Ectodermal cell (in vitro differentiated cells): ENCODE measurements around the gene SLCO2A1.

Source experiments
- H3K27ac ChIP-seq: 2 replicates; pipeline ENCODE4 v1.7.0; 2013; ENCODE audit warnings: mild to moderate bottlenecking, low read depth, low read length; ENCODE audit not compliant: insufficient read depth, poor library complexity, severe bottlenecking
- H3K27me3 ChIP-seq: 2 replicates; pipeline ENCODE4 v1.7.0; 2013; ENCODE audit warnings: mild to moderate bottlenecking, low read length; ENCODE audit not compliant: insufficient read depth, control insufficient read depth, poor library complexity, severe bottlenecking
- H3K36me3 ChIP-seq: one replicate; pipeline ENCODE4 v1.7.0; 2013; ENCODE audit warnings: low read length; ENCODE audit not compliant: control insufficient read depth, insufficient read depth
- H3K4me1 ChIP-seq: one replicate; pipeline ENCODE4 v1.7.0; 2013; ENCODE audit warnings: low read length; ENCODE audit not compliant: control insufficient read depth, insufficient read depth
- H3K4me3 ChIP-seq: 2 replicates; pipeline ENCODE4 v1.7.0; 2013; ENCODE audit warnings: low read depth, low read length, control low read depth; ENCODE audit not compliant: insufficient read depth
- H3K9me3 ChIP-seq: 2 replicates; pipeline ENCODE4 v1.7.0; 2013; ENCODE audit warnings: mild to moderate bottlenecking, low read length, moderate library complexity; ENCODE audit not compliant: control insufficient read depth
- WGBS, 2 experiments: methylation state at CpG; one replicate each; pipeline ENCODE4 v1.1.7; 2013; ENCODE audit warnings: missing lambda C conversion rate in 2 of 2; 5-methylcytosine and 5-hydroxymethylcytosine counted together

The SLCO2A1 gene

DNA sequence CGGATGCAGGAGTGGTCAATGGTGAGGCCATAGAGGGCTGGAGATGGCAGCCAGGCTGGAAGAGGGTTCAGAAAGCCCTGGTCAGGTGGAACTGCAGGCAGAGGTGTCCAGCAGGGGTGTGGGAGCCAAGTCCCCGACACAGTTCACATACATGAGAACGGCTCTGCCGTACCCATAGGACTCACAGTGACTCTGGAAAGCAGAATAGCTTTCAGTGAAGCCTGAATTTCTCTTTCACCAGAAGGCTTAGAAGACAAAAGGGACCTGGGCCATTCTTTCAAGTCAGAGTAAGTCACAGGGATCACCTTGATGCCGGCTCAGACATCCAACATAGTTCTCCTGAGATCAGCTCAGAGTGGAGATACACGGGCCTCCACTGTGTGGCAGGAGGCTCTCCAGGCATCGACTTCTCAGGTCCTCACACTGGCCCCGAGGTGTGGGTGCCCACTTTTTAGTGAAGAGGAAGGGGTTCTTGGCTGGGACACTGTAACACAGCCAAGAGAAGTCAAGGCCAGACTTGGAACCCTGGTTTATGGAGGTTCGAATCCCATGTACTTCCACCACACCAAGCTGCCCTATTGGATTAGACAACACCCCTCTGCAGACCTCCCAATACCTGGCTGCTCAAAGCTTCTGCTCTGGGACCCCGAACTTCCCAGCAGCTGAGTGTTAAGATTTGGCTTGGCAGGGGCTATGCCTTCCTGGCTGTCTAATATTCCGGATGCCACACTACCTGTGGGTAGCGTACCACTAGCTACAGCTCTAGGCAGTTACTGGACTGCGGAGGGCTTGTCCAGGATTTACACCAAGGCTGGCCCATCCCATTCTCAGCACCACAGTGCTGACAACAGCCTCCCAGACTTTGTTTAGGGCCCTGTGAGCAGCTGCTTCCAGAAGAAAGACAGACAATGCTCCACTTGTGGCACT is 93.6 kb downstream of the SLCO2A1 start:
- Histone ChIP-seq H3K27me3 (no peaks in the 10 kb centered on the region), H3K4me3 (no peak overlapping the region), H3K4me1 (no peaks in the 10 kb centered on the region), H3K36me3 (no peaks in the 10 kb centered on the region), H3K27ac (no peak overlapping the region), H3K9me3 (no peaks in the 10 kb centered on the region)
- WGBS, 2 experiments = 92 to 94% methylated on average over 13 of the region's 13 CpGs

DNA sequence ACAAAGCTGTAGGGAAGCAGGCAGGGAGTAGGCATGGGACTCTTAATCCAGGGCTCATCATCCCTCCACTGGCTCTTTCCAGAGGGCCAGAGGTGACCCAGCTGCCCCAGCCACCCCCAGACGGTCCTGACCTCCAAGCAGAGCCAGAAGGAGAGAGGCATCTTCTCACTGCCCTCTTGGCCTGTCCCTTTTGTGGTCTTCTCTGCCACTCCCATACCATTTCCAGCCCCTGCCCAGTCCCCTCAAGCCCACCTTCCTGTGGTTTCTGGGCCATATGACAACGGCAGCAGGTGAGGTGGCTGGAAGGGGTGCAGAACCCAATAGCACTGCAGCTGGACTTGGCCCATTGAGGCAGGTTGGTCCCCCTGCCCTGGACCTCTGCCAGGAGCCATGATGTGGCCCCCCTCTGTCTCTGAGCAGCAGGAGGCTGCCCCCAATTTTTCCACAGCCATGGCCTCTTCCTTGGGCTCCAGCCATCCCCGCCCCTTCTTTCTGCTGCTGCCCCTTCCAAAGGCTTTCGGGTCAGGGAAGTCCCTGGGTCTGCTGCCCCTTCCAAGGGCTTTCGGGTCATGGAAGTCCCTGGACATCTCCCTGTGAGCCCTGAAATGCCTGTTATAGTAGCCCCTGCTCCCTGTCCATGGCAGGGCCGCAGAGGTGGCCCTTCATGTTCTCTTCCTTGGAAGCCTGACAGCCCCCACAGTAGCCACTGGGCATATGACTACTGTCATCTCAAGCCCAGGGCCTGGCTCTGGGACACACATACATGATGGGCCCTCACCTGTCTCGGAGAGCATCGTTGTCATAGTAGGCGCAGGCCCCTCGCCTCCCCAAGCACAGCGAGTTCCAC is 94.5 kb downstream of the SLCO2A1 start:
- Histone ChIP-seq H3K36me3 (no peaks in the 10 kb centered on the region), H3K27me3 (no peaks in the 10 kb centered on the region), H3K4me3 (no peak overlapping the region), H3K27ac (no peak overlapping the region), H3K9me3 (no peaks in the 10 kb centered on the region), H3K4me1 (no peaks in the 10 kb centered on the region)
- WGBS, 2 experiments = 90% methylated on average over 11 of the region's 11 CpGs

DNA sequence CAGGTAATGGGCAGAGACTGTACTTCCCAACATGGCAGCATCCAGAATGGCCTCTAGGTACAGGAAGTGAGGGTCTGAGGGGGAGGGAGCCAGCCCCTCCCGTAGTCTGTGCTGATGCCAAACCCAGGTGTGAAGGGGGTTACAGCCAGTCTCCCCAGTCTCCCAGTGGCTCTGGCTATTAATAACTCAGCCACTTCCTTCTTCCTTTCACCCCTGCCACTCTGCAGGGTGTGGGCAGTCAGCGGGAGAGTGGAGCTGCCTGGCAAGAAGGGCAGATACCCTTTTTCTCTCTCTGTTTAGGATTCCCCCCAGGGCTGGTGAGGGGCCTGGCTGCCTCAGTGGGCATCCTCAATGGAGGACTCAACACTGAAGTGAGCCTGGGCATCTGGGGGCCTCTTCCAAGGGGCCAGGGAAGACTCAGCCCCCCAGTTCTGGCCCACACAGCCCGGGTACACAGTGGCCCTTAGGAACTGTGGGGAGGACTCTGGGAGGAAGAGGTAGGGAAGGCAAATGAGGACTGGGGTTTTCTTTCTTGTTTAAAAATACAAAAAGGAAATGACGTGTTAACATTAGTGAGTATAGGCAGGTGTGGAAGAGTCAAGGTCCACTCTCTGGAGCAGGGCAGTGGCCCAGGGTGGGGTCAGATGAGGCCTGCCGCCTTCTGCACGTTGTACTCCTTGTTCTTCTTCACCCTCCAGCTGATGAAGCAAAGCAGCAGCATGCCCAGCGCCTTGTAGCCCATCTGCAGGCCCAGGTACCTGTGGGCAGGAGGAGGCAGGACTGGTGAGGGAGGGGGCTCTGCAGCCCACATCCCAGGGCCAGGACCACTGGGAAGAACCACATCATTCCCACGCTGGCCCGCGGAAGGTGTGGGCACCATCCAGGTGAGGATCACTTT is 95.4 kb downstream of the SLCO2A1 start:
- Histone ChIP-seq H3K4me1 (no peaks in the 10 kb centered on the region), H3K27ac (no peak overlapping the region), H3K27me3 (no peaks in the 10 kb centered on the region), H3K9me3 (no peaks in the 10 kb centered on the region), H3K36me3 (no peaks in the 10 kb centered on the region), H3K4me3 (no peak overlapping the region)
- 93 to 94% methylated on average over 10 of the region's 10 CpGs for WGBS, 2 experiments

DNA sequence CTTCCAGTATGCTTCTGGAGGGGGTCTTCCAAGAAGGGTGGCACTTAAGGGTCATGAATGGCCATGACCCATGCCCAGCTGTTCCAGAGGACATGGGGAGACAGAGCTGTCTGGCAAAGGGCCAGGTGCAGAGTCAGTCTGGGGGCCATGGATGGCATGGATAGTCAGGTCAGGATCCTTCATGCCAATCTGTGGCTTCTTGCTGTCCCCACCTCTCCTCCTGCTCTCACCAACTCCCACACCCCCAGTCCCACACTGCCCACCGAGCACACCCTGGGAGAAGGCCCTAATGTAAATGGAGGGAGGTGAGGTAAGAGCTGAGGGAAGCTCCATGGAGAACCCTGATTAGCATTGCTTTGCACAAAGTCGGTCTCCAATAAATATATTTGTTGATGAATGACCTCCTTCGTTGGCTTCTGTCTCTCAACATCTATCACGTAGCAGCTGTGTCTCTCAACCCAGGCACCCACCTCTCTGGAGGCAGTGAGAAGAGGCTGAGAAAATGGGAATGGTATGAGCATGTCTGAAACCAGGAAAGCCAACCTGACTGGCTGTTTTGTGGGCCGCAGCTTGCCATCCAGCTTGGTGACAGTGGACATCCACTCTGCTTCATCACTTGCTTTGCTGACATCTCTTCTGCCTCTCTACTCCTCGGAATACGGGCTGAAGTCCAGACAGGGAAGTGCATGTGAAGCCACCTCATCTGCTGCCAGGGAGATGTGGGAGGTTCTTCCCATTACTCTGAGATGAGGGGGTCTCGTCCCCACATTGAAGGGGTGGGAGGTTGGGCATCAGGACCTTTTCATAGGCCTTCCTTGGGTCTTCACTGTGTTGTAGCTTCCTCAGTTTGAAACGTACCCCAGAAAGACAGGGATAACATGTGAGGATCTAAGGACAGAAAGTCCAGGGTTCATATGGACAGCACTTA is 96.4 kb downstream of the SLCO2A1 start:
- 91 to 92% methylated on average over 9 of the region's 9 CpGs for WGBS, 2 experiments
- H3K4me1 ChIP-seq = no peaks in the 10 kb centered on the region
- H3K9me3 ChIP-seq = no peaks in the 10 kb centered on the region
- H3K27me3 ChIP-seq = peaks cover 6% of the 10 kb centered on the region
- H3K36me3 ChIP-seq = no peaks in the 10 kb centered on the region
- H3K4me3 ChIP-seq = no peak overlapping the region
- no peak overlapping the region for H3K27ac ChIP-seq

DNA sequence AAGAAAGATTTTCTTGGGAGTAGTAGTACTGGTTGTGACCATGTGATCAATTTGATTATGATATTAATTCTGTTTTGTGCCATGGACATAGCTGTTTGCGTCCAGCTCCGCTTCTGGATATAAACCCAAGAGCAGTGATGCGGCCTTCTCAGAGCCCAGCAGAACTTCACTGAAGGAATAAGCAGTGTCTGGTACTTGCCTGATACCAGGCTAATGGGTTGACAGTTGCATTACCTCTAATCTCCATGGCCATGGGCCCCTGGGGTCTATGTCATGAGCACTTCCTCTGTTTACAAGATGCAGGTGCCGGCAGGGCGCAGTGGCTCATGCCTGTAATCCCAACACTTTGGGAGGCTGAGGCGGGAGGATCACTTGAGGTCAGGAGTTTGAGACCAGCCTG is 97.7 kb downstream of the SLCO2A1 start:
- H3K4me3 ChIP-seq = no peak overlapping the region
- WGBS, 2 experiments = 89 to 90% methylated on average over 6 of the region's 6 CpGs
- no peaks in the 10 kb centered on the region for H3K36me3 ChIP-seq
- H3K4me1 ChIP-seq = peaks cover 1% of the 10 kb centered on the region
- H3K9me3 ChIP-seq = no peaks in the 10 kb centered on the region
- peaks cover 17% of the 10 kb centered on the region for H3K27me3 ChIP-seq
- H3K27ac ChIP-seq = no peak overlapping the region

DNA sequence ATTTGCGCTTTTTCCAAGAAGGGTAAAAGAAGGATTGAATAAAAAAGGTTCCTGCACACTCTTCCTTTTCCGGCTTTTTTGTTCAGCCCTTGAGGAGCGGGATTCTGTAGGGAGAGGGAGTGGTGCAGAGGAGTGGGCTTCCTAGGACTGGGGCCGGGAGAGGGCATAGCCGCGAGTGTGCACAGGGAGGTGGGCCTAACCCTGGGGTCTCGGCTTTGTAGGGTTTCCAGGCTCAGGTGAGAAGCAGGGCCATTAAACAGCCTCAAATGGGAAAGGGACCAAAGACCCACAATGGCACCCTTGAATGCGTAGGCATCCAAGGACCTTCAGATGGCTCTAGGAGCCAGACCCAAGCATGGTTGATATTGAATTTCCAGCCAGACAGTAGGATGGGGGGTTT is 98.6 kb downstream of the SLCO2A1 start:
- WGBS, 2 experiments = 95 to 96% methylated on average over 8 of the region's 8 CpGs

DNA sequence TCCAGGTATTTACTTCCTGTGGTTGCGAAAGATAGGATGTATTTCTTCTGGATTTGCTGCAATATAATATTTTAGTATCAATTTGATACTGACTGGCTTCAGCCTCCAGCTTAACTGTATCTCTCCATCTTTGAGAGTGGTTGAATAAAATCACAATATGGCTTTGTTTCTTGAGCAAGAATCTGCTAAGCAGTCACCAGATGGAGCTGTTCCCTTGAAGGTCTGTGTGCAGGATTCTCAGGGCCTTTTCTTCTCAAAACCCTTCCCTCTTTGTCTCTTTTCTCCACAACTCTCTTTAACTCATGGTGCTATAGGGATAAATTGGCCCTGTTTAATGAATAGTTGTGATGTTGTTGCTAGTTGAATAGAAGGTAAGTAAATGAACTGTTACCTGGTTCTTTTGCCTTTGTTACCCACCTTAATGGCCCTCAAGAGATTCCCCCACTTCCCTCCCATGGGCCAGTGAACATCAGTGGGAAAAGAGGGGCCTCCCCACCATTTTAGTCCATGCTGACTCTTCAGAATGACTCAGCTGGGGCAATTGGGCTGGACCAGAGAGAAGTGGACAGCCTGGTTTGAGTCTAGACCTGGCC is 99.3 kb downstream of the SLCO2A1 start:
- H3K27ac ChIP-seq = no peak overlapping the region
- no peaks in the 10 kb centered on the region for H3K9me3 ChIP-seq
- H3K4me1 ChIP-seq = peaks cover 5% of the 10 kb centered on the region
- peaks cover 23% of the 10 kb centered on the region for H3K27me3 ChIP-seq
- 86% methylated on average over 1 of the region's 1 CpG; no CpG with 5 or more reads in 1 of the 2 experiments for WGBS, 2 experiments
- H3K4me3 ChIP-seq = no peak overlapping the region
- no peaks in the 10 kb centered on the region for H3K36me3 ChIP-seq

More for the DNA sequence above, 98.6 kb downstream of the SLCO2A1 start:
- H3K4me1 ChIP-seq = peaks cover 5% of the 10 kb centered on the region
- H3K36me3 ChIP-seq = no peaks in the 10 kb centered on the region
- no peaks in the 10 kb centered on the region for H3K9me3 ChIP-seq
- H3K4me3 ChIP-seq = no peak overlapping the region
- H3K27me3 ChIP-seq = peaks cover 23% of the 10 kb centered on the region
- H3K27ac ChIP-seq = no peak overlapping the region

DNA sequence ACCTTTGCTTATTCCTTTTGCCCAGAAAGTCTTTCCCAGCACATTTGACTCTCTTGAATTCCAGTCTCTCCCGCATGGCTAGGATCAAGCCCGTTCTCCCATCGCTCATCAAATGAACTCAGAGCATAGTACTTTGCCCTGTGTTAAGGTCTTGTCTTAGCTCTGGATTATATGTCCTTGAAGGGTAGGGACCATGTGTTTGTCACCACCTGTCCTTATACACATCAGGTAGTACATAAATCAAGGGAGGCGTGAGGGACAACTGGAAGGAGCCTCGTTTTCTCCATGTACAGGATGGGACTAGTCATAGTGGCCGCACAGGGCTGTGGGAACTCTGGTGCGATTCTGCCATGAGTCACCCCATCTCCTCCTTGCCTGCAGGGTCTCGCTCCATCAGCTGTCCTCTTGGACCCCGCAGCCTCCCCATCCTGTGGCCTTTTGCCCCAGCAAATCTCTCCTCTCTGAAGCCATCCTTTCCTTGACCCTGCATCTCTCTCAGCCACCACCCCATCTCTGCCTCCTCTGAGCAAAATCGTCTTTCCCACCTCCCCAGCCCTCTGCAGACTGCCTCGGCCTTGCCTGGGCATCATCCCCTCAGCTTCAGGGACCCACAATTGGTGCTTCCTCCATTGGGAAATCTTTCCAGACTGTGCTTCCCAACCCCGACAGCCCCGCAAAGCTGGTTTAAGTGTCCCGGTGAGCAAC is 100.7 kb downstream of the SLCO2A1 start:
- Histone ChIP-seq H3K27ac (no peak overlapping the region), H3K4me1 (peaks cover 5% of the 10 kb centered on the region), H3K9me3 (no peaks in the 10 kb centered on the region), H3K36me3 (no peaks in the 10 kb centered on the region), H3K27me3 (peaks cover 23% of the 10 kb centered on the region), H3K4me3 (no peak overlapping the region)
- 91 to 94% methylated on average over 14 of the region's 14 CpGs for WGBS, 2 experiments
